SU-DHL-6 (cell line): ENCODE measurements around the gene CCDC187.

Experiments used
- H2AFZ ChIP-seq: fragments of 200-600 bp; sonication (generic); 2 replicates; pipeline ENCODE4 v1.6.1; 2014; ENCODE audit warnings: low read depth, mild to moderate bottlenecking, moderate library complexity, mixed read lengths, antibody characterized with exemption, low read length; ENCODE audit not compliant: severe bottlenecking
- H3F3A ChIP-seq: fragments of 200-600 bp; shearing (Covaris generic); 2 replicates; pipeline ENCODE4 v1.6.0; 2016; ENCODE audit warnings: antibody characterized with exemption, mild to moderate bottlenecking; ENCODE audit not compliant: insufficient read depth
- H3K27ac ChIP-seq: fragments of 200-600 bp; sonication (generic); 2 replicates; pipeline ENCODE4 v1.5.1; 2016; ENCODE audit warnings: low read depth, mild to moderate bottlenecking, low read length, moderate library complexity, mixed read lengths
- H3K27me3 ChIP-seq: fragments of 200-600 bp; sonication (generic), shearing (Covaris generic); 2 replicates; pipeline ENCODE4 v1.6.0; 2014; ENCODE audit warnings: mild to moderate bottlenecking, low read length
- H3K36me3 ChIP-seq: fragments of 200-600 bp; sonication (generic); 2 replicates; pipeline ENCODE4 v1.6.1; 2014; ENCODE audit warnings: mild to moderate bottlenecking, low read length, mixed read lengths
- H3K4me2 ChIP-seq: fragments of 300-600, 200-600 bp; shearing (Covaris generic), sonication (generic); 2 replicates; pipeline ENCODE4 v1.6.0; 2014; ENCODE audit warnings: low read length, low read depth, mild to moderate bottlenecking; ENCODE audit not compliant: poor library complexity, severe bottlenecking
- H3K4me3 ChIP-seq: fragments of 200-600 bp; sonication (generic); 2 replicates; pipeline ENCODE4 v1.5.1; 2014; ENCODE audit warnings: antibody characterized with exemption, low read length, mild to moderate bottlenecking, mixed read lengths; ENCODE audit not compliant: insufficient read depth, poor library complexity, severe bottlenecking
- H3K79me2 ChIP-seq: fragments of 200-600 bp; sonication (generic); 2 replicates; pipeline ENCODE4 v1.6.1; 2014; ENCODE audit warnings: mild to moderate bottlenecking, low read length, moderate library complexity; ENCODE audit not compliant: insufficient read depth
- H3K9ac ChIP-seq: fragments of 200-600 bp; sonication (generic); 2 replicates; pipeline ENCODE4 v1.7.0; 2014; ENCODE audit warnings: mild to moderate bottlenecking, low read length
- H3K9me2 ChIP-seq: fragments of 200-600 bp; sonication (generic); replicated peaks from 2 replicates; pipeline ENCODE4 v1.6.1; 2014; ENCODE audit warnings: low read length; ENCODE audit not compliant: insufficient read depth
- H3K9me3 ChIP-seq: fragments of 200-600 bp; sonication (generic); 2 replicates; pipeline ENCODE4 v1.6.1; 2014; ENCODE audit warnings: low read length, mixed read lengths; ENCODE audit not compliant: insufficient read depth
- H4K20me1 ChIP-seq: fragments of 200-600 bp; sonication (generic); 2 replicates; pipeline ENCODE4 v1.6.1; 2014; ENCODE audit warnings: low read depth, mild to moderate bottlenecking, antibody characterized with exemption, low read length, moderate library complexity, mixed read lengths
- EZH2phosphoT487 ChIP-seq: fragments of 200-600 bp; sonication (generic), shearing (Covaris generic); conservative IDR thresholded peaks from 2 replicates; pipeline ENCODE4 v1.6.1; 2018; ENCODE audit warnings: mild to moderate bottlenecking, antibody characterized with exemption, low read length, moderate library complexity, mixed read lengths
- TF ChIP-seq, protein P1 (sequence below): fragments of 200-600 bp; sonication (generic); IDR thresholded peaks from one replicate; pipeline ENCODE4 v1.5.1; 2017; ENCODE audit warnings: antibody characterized with exemption, mild to moderate bottlenecking, low read length, moderate library complexity; ENCODE audit not compliant: insufficient read depth, poor library complexity, severe bottlenecking

The CCDC187 gene

DNA sequence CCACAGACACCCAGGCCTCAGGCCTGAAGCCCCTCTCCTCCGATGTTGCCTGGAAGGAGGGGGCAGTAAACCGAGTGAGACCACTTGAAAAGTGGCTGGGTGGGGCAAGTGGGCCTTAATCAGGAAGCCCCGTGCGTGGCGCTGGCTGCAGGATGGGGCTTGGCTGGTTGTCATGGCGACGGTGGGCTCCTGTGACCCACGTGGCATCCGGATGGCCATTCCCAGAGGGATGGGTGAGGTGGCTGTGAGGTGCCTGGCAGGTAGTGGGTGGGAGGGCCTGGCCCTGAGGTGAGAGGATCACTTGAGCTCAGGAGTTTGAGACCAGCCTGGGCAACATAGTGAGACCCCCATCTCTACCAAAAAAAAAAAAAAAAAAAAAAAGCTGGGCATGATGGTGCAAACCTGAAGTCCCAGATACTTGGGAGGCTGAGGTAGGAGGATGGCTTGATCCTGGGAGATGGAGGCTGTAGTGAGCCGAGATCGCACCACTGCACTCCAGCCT lies 28.6 kb upstream of the CCDC187 start:
- H3K4me3 ChIP-seq: no peak overlapping the region
- no peaks in the 10 kb centered on the region for H3F3A ChIP-seq
- H3K27ac ChIP-seq: no peak overlapping the region
- H3K9me3 ChIP-seq: no peaks in the 10 kb centered on the region
- no peaks in the 10 kb centered on the region for H3K27me3 ChIP-seq
- H2AFZ ChIP-seq: no peak overlapping the region
- no peaks in the 10 kb centered on the region for H3K79me2 ChIP-seq
- H3K4me2 ChIP-seq: no peak overlapping the region
- no peak overlapping the region for H3K9ac ChIP-seq
- H3K9me2 ChIP-seq: no peaks in the 10 kb centered on the region
- no peaks in the 10 kb centered on the region for H4K20me1 ChIP-seq
- no peaks in the 10 kb centered on the region for H3K36me3 ChIP-seq
- TF ChIP-seq, protein P1, sequence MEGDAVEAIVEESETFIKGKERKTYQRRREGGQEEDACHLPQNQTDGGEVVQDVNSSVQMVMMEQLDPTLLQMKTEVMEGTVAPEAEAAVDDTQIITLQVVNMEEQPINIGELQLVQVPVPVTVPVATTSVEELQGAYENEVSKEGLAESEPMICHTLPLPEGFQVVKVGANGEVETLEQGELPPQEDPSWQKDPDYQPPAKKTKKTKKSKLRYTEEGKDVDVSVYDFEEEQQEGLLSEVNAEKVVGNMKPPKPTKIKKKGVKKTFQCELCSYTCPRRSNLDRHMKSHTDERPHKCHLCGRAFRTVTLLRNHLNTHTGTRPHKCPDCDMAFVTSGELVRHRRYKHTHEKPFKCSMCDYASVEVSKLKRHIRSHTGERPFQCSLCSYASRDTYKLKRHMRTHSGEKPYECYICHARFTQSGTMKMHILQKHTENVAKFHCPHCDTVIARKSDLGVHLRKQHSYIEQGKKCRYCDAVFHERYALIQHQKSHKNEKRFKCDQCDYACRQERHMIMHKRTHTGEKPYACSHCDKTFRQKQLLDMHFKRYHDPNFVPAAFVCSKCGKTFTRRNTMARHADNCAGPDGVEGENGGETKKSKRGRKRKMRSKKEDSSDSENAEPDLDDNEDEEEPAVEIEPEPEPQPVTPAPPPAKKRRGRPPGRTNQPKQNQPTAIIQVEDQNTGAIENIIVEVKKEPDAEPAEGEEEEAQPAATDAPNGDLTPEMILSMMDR: no peak
- no peak for TF ChIP-seq EZH2phosphoT487

DNA sequence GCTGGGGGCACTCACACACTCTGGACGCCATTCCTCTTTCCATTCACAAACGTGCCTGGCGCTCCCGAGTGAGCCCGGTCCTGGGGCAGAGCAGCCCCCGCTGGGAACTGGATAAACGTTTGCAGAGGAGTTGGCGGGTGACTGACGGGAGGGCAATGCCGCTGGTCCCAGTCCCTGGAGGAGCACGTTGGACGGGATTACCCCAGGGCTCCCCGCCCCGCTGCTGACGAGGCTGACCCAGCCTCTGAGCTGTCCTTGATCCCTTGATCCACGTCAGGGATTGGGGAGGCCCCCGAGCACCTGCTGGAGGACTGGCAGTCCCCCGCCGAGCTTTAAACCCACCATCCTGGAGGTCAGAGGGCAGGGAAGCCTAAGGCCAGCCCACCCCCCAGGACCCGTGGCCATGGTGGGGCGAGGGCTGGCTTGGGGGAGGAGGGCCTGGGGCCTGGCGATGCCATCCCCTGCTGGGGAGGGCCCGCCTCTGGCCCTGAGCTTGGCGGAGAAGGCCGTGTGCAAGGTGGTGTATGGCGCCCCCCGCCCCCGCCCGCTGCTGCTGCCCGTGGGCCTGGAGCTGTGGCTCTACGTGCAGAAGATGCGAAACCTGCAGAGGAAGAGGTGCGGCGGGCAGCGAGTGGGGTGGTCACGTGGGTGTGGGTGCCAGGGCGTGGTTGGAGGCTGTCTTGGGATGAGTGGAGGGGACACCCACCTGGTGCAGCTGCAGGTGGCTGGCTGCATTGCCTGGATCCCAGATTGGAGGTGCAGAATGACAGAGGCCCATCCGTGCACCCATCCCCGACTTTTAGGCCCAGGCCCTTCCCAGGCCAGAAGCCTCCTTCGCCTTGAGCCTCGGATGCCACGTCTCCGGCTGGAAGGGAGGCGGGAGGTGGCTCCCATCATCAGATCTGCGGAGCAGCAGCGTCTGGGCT lies 27.9 kb upstream of the CCDC187 start:
- Histone ChIP-seq H2AFZ (no peak overlapping the region), H3K9ac (no peak overlapping the region), H3K4me3 (no peak overlapping the region), H4K20me1 (no peaks in the 10 kb centered on the region), H3K9me2 (no peaks in the 10 kb centered on the region), H3K79me2 (no peaks in the 10 kb centered on the region), H3K36me3 (no peaks in the 10 kb centered on the region), H3K27ac (no peak overlapping the region), H3K27me3 (no peaks in the 10 kb centered on the region), H3K9me3 (no peaks in the 10 kb centered on the region), H3F3A (no peaks in the 10 kb centered on the region), H3K4me2 (no peak overlapping the region)
- no peak for TF ChIP-seq EZH2phosphoT487
- TF ChIP-seq, protein P1: no peak

DNA sequence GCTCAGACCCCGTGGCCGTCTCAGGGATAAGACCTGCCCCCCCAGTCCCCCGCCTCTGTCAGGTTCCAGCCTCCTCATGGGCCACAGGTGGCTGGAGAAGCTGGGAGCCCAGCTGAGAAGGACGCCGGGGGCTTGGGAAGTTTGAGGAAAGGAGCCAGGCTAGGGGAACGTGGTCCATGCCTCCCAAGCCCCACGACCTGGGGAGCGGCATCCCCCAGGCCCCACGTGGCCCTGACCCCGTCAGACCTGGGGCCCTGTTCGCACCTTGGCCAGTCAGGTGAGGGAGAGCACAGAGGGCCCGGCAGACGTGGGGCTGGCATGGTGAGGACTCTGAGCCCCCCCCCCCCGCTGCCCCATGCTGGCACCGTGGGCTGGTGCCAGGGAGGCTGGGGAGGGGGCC lies 27.1 kb upstream of the CCDC187 start:
- no peaks in the 10 kb centered on the region for H3F3A ChIP-seq
- H3K27ac ChIP-seq: no peak overlapping the region
- no peaks in the 10 kb centered on the region for H3K9me2 ChIP-seq
- no peaks in the 10 kb centered on the region for H3K9me3 ChIP-seq
- no peaks in the 10 kb centered on the region for H3K27me3 ChIP-seq
- no peaks in the 10 kb centered on the region for H3K36me3 ChIP-seq
- no peaks in the 10 kb centered on the region for H4K20me1 ChIP-seq
- H3K79me2 ChIP-seq: no peaks in the 10 kb centered on the region
- H3K9ac ChIP-seq: no peak overlapping the region
- TF ChIP-seq, protein P1: no peak
- no peak for TF ChIP-seq EZH2phosphoT487
- no peak overlapping the region for H3K4me2 ChIP-seq
- no peak overlapping the region for H2AFZ ChIP-seq
- no peak overlapping the region for H3K4me3 ChIP-seq
